ENCODE results near the gene FBXO15.

FBXO15 gene

DNA sequence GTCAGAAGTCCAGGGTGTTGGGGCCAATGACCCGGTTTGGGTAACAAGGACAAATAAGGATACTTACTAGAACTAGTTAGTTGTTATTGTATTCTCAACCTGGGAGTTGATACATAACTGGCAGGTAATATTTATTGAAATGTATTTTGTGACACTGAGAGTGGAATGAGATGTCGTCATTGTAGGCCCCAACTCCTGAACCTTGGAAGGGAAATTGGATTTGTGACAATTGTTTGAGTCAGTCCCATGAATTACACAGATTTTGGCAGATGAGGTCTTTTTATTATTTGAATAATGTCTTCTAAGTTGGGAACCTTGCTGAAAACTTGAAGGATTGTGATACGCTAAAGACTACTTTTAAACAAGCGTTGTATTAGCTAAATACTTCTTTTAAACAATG, 5.7 kb upstream of the FBXO15 start:
- H3K27ac ChIP-seq = no peak overlapping the region
- TF ChIP-seq, protein P1, sequence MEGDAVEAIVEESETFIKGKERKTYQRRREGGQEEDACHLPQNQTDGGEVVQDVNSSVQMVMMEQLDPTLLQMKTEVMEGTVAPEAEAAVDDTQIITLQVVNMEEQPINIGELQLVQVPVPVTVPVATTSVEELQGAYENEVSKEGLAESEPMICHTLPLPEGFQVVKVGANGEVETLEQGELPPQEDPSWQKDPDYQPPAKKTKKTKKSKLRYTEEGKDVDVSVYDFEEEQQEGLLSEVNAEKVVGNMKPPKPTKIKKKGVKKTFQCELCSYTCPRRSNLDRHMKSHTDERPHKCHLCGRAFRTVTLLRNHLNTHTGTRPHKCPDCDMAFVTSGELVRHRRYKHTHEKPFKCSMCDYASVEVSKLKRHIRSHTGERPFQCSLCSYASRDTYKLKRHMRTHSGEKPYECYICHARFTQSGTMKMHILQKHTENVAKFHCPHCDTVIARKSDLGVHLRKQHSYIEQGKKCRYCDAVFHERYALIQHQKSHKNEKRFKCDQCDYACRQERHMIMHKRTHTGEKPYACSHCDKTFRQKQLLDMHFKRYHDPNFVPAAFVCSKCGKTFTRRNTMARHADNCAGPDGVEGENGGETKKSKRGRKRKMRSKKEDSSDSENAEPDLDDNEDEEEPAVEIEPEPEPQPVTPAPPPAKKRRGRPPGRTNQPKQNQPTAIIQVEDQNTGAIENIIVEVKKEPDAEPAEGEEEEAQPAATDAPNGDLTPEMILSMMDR (conservative IDR thresholded peaks at IDR 0.05) = no peak
- TF ChIP-seq ZFX (IDR thresholded peaks at IDR 0.05) = no peak

DNA sequence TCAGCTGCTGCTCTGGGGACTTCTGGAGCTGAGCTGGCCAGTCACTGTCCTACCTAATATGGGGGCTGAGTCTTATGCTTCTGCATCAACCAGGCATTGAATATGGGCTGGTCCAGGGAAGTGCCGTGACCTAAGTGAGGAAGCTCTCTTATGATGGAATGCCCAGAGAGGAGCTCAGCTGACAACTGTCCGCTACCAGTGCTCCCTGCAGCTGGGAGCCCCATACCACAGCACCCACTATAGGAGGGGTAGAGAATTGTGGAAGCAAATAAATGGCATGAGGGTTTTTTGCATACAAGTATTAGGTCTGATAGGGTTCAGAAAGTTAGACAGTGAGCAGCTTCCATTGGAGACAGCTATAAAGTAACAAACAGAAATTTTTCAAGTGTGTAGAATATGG, 5.2 kb upstream of the FBXO15 start:
- no peak for TF ChIP-seq ZFX (IDR thresholded peaks at IDR 0.05)
- TF ChIP-seq, protein P1 (conservative IDR thresholded peaks at IDR 0.05) = peak; percentile 22
- no peak overlapping the region for H3K27ac ChIP-seq

DNA sequence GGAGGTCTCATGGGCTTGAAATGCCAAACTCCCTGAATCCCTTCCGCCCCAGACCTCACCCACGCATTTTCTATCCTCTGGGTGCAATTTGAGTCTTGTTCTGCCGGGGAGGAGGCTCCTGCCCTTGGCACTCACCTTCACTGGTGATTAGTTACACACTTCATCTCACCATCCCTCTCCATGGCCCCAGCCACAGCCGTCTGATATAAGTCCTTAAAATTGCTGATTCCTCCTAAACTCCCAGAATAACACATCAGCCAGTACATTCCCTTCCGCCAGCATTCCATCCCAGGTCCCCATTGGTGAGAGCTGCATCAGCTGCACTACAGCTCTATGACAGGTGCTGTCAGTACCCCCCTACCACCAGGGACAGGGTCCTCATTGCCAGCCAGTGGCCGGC, 4.6 kb upstream of the FBXO15 start:
- no peak for TF ChIP-seq ZFX (IDR thresholded peaks at IDR 0.05)
- TF ChIP-seq, protein P1 (conservative IDR thresholded peaks at IDR 0.05) = no peak
- H3K27ac ChIP-seq = no peak overlapping the region

DNA sequence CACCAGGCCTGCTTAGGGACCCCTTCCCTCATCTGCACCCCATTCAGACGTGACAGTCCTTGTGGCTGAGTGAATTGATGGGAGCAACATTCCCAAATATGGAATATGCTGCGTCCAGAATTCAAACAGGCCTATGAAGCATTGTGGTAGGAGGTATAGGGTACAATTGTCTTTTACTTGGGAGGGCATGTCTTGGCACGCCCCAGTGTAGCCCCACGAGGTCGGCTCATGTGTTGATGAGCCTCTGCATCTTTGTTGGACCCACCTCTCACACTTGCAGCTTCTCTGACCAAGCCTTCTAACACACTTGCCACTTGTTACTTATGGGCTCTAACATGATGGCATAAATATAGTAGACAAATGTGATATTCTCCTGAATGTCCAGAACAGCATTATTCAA, 2.2 kb upstream of the FBXO15 start:
- TF ChIP-seq, protein P1 (conservative IDR thresholded peaks at IDR 0.05) = no peak
- TF ChIP-seq ZFX (IDR thresholded peaks at IDR 0.05) = no peak
- H3K27ac ChIP-seq = peak overlapping the region; percentile 19; the same call in 1 of the 2 replicates

DNA sequence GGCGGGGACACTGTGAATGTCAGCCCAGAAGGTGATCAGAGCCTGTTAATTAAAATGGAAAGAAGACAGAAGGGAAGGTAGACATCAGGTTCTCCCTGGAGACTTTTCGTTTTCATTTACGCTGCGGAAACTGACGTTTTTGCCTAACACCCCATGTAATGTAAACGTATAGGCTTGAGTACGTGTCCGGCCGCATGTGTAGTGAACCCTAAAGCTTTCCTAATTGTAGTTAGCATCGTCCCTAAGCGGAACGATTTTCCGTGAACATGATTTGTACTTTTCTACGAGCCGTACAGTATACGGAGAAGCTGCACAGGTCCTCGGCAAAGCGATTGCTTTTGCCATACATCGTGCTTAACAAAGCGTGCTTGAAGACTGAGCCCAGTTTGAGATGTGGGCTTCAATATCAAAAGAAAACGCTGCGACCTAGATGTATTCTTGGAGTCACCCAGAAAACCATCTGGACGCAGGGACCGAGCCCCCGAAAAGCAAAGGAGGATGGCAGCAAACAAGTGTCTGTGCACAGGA, 973 bp upstream of the FBXO15 start:
- peak overlapping the region; percentile 87 for H3K27ac ChIP-seq
- TF ChIP-seq ZFX (IDR thresholded peaks at IDR 0.05) = no peak
- TF ChIP-seq, protein P1 (conservative IDR thresholded peaks at IDR 0.05) = no peak

DNA sequence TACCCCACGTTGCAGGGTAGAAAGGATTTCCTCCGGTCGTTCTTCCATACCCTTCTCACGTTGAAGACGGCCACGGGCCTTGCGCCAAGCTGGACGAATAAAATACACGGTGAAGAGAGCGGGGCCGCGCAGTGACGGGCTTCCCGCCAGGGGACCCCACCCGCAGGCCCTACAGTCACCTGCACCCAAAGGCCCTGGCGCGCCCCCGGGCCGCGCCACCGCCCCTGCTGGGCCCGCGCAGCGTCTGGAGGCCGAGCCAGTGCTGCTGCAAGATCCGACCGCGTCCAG, 199 bp downstream of the FBXO15 start:
- no peak; the same call in 1 of the 2 replicates for TF ChIP-seq ZFX (IDR thresholded peaks at IDR 0.05)
- TF ChIP-seq, protein P1 (conservative IDR thresholded peaks at IDR 0.05) = no peak
- peak overlapping the region; percentile 87 for H3K27ac ChIP-seq

DNA sequence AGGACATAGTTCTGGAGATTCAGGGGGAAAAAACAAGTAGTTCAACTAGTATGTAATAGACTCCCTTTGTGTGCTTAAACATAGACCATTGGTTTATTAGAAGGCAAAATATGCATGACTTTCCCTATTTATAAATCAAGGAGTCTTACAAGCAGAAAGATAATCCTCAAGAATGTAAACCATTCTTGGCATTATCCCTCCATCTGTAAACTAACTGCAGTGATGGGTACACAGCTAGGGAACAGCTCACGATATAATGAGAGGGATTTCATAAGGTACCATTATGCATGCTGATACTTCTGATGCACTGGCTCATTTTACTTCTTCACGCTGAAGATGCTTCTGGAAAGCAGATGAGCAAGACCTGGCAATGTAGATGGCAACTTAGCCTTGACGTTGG, 878 bp downstream of the FBXO15 start:
- peak overlapping the region; percentile 87; the same call in 1 of the 2 replicates for H3K27ac ChIP-seq
- TF ChIP-seq, protein P1 (conservative IDR thresholded peaks at IDR 0.05) = no peak
- no peak for TF ChIP-seq ZFX (IDR thresholded peaks at IDR 0.05)
